GM18507 (cell line): ENCODE measurements around the gene PNPLA5.

Experiments
- DNase-seq: peaks from one replicate; pipeline ENCODE4 v3.0.0; 2011; ENCODE audit warnings: low read depth; ENCODE audit not compliant: insufficient read length; ENCODE audit errors: extremely low spot score
- FAIRE-seq: peaks from 2 replicates; lab custom pipeline; 2011; peaks lifted over from hg19 to GRCh38; lab: Jason Lieb, UNC

Gene PNPLA5

DNA sequence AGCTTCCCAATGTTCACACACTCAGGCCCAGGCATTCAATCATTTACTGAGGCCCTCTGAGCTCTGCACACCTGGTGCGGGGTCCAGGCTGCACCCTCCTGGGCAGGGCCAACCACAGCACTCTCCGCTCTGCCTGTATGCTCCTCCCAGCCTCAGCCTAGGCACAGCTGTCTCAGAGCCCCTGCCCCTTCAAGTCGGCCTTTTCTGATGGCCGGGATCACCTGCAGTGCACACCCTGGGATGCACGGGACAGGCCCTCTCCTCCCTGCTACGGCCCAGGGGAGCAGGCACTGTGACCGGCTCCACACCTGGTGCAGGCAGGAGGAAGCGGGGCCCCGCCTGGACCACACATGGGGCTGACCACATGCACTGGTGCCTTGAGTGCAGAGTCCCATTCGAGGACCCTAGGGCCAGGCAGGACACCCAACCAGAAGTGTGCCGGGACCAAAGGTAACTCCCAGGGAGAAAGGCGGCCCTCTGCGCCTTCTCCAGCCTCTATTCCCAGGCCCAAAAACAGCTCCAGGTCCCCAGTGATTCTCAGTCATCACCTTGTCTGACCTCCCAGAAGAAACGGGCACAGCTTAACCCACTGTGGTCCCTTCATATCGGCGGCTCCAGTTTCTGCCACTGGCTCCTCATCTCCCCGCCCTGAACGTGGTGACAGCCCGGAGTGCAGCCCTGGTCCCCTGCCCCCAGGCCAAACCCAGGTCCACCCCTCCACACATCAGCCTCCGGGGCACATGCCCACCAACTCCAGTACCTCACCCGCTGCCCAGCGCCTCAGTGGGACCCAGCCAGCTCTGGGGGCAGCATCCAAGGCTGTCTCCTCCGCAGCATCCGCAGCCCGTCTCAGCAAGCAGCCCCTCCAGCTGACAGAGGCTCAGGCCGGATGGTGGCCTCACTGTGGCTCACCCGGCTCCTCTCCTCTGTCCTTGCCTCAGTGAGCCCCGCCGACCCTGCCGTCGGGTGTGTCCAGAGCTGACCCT lies 47.0 kb downstream of the PNPLA5 start:
- no peak for FAIRE-seq
- no peak for DNase-seq

- DNase-seq (no peak), FAIRE-seq (no peak)
These were observed 47.9 kb downstream of the PNPLA5 start for GRCh38 chr22:43843783-43844530.

- DNase-seq (no peak), FAIRE-seq (no peak)
These were observed 50.1 kb downstream of the PNPLA5 start for GRCh38 chr22:43841742-43842141.

DNA sequence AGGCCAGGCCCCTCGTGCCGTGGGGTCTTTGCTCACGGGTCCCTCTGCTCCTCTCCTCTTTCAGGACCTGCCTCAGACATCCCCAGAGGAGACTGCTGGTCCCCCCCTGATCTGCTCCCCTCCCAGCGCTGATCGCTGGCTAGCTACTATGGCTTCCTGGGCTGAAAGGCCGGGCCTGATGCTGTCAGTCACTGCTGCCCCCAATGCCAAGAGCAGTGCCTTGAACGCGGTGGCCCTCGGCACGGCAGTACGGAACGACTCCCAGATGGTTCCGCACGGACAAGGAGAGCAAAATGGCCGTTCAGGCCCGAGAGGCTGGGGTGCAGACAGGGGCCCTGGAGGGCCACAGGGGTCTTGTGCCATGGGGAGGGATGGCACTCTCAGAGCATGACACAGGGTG lies 51.0 kb downstream of the PNPLA5 start:
- FAIRE-seq (no peak), DNase-seq (no peak)

GRCh38 chr22:43840431-43840830 lies 51.4 kb downstream of the PNPLA5 start:
- DNase-seq (no peak), FAIRE-seq (no peak)

DNA sequence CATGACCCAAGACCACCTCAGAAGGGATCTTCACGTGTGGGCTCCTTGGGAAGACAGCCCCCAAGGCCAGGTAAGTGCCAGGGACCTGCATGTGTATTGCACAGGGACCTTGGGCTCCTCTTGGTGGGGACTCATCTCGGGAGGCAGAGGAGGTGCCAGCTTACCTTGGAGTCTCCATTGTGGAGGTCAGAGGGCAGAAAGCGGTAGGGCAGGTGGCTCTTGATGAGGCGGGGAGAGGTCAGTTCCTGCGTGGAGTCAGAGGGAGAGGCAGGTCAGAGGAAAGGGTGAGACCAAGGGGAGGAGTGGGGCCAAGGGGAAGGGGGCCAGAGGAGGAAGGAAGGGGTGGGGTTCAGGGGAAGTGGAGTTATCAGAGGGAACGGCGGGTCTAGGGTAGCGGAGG lies 52.0 kb downstream of the PNPLA5 start:
- no peak for DNase-seq
- no peak for FAIRE-seq

DNA sequence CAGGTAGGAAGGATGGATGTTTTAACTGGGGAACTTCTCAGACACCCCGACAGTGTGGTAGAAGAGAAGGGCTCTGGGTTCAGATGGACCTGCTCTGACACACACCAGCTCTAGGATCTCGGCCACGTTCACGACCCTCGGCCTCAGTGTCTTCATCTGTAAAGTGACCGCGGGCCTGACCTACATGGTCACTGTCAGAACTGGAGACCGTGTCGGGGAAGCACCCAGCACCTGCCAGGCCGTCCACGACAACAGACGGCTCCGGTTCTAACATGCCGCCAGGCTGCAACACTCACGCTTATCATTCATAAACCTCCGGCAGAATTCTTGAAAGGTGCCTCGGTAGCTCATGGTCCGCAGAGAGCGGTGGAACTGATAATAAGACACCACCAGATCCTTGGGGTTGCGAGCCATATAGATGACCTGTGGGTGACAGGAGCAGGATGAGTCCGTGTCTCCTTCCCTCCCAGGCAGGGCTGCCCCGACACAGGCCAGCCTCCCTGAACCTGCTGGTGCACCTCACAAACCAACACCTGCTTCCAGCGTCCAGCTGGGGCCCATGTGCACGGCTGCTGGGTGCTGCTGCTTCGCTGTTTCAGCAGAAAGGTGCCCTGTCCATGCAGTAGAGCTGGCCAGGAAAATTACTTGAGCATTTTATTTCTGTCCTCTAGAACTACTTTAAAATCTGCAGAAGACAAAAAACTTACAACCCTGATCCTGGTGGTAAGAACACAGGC lies 53.1 kb downstream of the PNPLA5 start:
- DNase-seq (no peak), FAIRE-seq (no peak)

DNA sequence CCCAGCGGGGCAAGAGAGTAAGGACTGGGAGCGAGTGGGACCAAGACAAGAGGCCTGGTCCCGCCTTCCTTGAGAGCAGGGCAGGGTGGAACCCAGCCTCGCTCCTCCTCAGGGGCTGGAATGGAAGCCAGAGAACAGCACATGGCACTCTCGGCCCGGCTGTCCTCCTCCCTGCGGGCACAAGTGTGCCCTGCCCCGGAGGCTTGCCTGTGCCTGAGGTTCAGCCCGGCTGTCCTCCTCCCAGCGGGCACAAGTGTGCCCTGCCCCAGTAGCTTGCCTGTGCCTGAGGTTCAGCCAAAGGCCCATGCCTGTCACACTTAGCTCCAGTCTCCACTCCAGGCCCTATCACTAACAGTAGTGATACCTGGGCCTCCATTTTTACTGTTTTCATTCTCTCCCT lies 53.7 kb downstream of the PNPLA5 start:
- no peak for DNase-seq
- FAIRE-seq = no peak

- FAIRE-seq (no peak), DNase-seq (no peak)
These were observed 54.1 kb downstream of the PNPLA5 start for GRCh38 chr22:43837666-43838065.

DNA sequence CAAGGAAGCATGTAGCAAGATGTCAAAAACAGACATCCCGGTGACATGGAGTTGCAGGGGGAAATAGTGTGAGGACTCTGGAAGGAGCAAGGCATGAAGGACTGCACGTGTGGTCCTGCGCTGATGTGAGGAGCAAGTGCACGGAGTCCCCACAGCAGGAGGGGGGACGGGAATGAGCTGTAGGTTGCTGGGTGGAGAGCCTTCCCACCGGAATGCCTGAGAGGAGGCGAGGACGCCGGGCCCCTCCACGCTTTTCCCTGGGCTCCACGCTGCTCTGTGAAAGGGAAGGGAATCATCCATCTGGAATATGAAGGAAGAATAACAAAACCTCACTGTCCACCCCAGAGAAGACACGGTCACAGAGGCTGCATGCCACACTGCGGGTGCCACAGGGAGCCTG lies 56.1 kb downstream of the PNPLA5 start:
- DNase-seq = no peak
- FAIRE-seq = no peak

DNA sequence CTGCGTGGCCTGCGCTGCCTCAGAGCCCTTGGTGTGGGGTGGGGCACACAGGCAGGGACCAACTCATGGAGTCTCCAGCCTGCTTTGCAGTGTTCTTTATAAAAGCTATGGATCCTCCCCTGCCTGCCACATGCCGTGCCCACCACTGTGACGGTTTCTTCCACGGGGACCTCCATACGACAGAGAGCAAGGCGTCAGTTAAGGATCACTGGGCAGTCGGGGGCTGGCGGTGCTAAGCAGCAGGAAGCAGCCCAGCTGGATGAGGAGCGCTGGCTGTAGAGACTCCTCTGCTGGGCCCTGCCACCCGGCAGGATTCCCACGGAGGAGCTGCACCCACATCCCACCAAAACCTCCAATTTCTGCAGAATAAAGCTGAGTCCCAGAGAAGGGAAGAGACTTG lies 56.6 kb downstream of the PNPLA5 start:
- no peak for FAIRE-seq
- no peak for DNase-seq

DNA sequence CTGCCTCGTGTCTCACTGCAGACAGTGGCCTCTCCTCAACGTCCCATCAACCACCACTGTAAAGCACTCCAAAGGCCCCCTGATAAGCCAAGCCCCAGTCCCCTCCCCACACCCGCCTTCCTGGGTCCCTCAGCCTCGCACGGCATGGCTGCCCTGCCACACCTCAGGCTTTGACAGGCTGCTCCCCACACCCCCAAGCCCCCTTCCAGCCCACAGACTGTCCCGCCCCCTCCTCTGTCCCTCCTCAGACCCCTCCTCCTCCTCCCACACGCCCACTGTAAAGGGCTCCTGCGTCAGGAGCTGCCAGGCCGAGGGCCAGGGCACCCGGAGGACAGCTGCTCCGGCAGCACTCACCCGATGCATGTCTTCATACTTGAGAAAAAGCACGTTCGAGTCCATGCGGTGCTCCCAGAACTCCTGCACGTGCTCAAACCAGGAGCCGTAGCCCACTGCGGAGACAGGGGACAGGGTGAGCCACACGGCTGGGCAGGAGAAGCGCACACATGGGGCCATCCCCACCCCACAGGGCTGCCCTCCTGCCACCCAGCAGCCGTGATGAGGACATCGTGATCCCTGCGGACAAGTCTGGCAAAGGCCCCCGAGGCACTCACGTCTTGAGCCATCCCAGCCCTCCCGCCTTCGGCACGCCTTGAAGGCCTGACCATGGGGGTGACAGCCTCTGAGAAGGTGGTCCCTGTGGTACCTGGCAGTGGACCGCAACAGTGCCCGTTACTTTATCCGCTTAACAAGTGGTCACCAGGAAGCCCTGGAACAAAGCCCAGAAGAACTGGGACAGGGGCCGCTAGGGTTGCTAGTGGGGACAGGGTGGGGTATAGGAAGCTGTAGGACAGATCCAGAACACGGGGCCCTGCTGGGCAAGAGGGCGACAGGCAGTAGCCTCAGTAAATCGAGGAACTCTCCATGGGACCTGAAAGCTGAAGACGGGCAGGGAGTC lies 58.2 kb downstream of the PNPLA5 start:
- FAIRE-seq = no peak

DNA sequence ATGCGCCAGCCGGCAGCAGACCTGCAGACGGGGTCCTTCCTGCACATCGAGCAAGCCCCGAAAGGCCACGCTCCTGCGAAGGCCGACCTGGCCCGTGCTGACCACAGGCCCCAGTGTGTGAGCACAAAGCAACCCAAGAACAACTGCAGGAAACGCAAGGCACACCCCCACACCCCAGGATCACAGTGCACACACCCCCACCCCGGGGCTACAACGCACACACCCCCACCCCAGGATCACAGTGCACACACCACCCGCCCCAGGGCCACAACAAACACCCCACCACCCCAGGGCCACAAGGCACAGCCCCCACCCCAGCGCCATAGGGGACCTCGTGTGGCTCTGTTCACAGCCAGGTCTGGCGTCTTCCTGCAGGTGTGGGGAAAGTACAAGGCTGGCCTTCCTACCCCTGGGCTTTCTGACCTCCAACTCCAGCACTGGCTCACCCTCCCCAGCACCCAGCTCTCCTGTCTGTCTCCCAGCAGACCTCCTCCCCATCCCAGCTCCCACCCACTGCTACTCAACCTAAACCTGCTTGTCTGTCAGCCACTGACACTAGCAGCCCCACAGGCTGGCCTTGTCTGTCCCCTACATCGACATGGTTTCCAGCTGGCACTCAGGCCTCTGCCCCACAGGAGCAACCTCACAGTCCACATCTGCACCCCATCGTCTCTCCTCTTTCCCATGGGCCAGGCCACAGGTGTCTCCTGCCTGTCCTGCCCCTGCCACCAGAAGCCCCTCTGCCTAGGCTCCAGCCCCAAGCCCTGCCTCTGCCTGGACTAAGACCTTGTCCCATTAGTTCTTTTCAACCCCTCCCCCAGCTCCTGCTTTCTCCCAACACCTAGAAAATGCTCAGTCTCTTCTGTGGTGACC lies 59.2 kb downstream of the PNPLA5 start:
- FAIRE-seq (no peak), DNase-seq (no peak)

More for the DNA sequence above, 58.2 kb downstream of the PNPLA5 start:
- no peak for DNase-seq

DNA sequence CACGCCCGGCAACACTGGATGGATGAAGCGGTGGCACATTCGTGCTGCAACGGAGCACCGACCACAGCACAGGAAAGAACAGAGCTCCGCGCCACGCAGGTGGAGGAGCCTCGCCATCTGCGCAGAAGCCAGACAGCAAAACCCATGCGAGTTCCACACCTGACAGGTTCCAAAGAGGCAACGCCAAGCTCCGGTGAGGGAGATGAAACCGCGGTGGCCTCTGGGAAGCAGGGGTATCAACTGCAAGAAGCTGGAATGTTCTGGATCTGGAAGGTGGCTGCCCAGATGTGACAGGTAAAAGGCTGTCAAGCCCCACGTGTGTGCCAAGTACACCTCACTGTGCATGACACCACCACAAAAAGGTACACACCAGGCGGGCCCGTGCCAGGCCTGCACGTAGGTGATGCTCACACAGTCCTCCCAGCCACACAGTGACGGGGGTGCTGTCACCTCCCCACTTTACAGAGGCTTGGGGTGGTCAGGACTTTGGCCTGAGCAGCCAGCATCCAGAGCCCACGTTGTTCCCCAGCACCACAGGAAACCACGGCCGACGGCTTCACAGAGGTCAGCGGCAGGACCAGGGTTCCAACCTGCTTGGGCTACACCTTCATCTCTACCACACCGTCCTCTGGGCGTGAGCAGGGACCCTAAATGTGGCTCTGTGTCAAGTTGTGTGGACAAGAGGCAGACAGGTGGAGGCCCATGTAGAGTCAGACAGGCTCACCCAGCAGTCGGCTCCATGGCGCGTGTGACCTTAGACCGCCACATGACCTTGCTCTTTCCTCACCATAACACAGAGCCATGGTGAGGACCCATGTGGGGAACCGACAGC lies 60.0 kb downstream of the PNPLA5 start:
- FAIRE-seq = no peak

GRCh38 chr22:43830931-43831560 lies 60.8 kb downstream of the PNPLA5 start:
- FAIRE-seq (no peak), DNase-seq (no peak)

More for the DNA sequence above, 60.0 kb downstream of the PNPLA5 start:
- no peak for DNase-seq

GRCh38 chr22:43829904-43830851 lies 61.6 kb downstream of the PNPLA5 start:
- FAIRE-seq = no peak
- DNase-seq = no peak
